HL-60 (cell line): ENCODE data around the gene IL31RA.

Experiments used
- CTCF ChIP-seq: IDR thresholded peaks from one replicate; pipeline ENCODE4 v1.5.1; 2011; ENCODE audit warnings: low read length, control low read depth, inconsistent platforms; ENCODE audit not compliant: insufficient read depth
- POLR2AphosphoS5 ChIP-seq: IDR thresholded peaks from 2 replicates; pipeline ENCODE4 v1.6.1; 2012; ENCODE audit warnings: low read depth
- SPI1 ChIP-seq: IDR thresholded peaks from 2 replicates; pipeline ENCODE4 v1.6.1; 2012; ENCODE audit warnings: low read depth, mild to moderate bottlenecking, borderline replicate concordance

- no peak for TF ChIP-seq CTCF
- no peak for TF ChIP-seq POLR2AphosphoS5
- TF ChIP-seq SPI1 = no peak
Observed at GRCh38 chr5:55899344-55899743, 48.2 kb downstream of the IL31RA start.
